Measurements from ENCODE around the gene ZNF417. TPM values are rescaled to one million over a fixed set of nuclear protein-coding genes. Genes with fewer than 3 reads are reported as not detected.

ZNF417 gene
- total and polyA plus RNA-seq, 9 of the 15 experiments (the other 6 are each of a cell fraction or from before 2014, with no cell fraction given) = 0.35 to 7.2 (median 3.2) TPM

DNA sequence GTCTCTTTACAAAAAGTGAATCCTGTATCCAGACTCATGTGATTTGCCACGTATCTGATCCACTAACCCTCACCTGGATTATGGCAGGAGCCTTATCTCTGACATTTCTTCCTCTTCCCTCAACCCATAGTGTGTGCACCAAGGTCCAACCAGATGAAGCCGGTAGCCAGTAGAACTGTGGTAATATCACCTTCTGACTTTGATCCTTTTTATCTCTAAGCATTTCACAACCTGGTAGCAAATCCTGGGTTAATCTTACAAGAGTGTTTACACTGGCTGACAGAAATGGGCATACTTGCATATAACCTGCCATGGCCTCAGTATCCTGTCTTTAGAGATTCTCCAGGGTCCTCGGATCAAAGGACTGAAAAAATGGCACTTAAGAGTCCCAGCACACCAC, 1.9 kb downstream of the ZNF417 start:
- ChIA-PET POLR2A (interaction anchor here (0.6 kb wide), 1 partner anchor 650 kb away, joined by 3 read pairs; no protein-coding TSS in a partner anchor), CTCF (ENCODE audit: low intra/inter-chr PET ratio) (no interaction called here)
- in situ Hi-C loops (cut with MboI) (loop anchor here (5.0 kb wide), 1 partner anchor 57 kb away; no protein-coding TSS in a partner anchor), intact Hi-C loops (cut with micrococcal nuclease) (no loop called here)
- H3K9me3 ChIP-seq (replicated peaks; ENCODE audit: control insufficient read depth, insufficient read depth, low read depth, low read length) = no peaks in the 10 kb centered on the region
- BruUV-seq (replicated peaks) = no TSS peak
- H3K4me3 ChIP-seq = no peak overlapping the region
- no peaks in the 10 kb centered on the region for H4K20me1 ChIP-seq (replicated peaks; ENCODE audit: control insufficient read depth, insufficient read depth, low read length)
- ATAC-seq = no peak
- no peak for FAIRE-seq
- DNase-seq (ENCODE audit: extremely low read depth in 1 of 4, low spot score in 3 of 4) = no peak
- H3K27me3 ChIP-seq (ENCODE audit: control insufficient read depth in 2 of 2, insufficient read depth in 2 of 2, low read length in 2 of 2) = no peaks in the 10 kb centered on the region
- no peak overlapping the region for H2AFZ ChIP-seq (ENCODE audit: low read depth, low read length)
- peaks cover 13% of the 10 kb centered on the region; the same call in 2 of the 3 replicates for H3K36me3 ChIP-seq (ENCODE audit: control insufficient read depth, insufficient read depth, low read length)
- no peaks in the 10 kb centered on the region; a peak in 2 of 5 replicates for H3K4me1 ChIP-seq (replicated peaks in 1 of 2; ENCODE audit: control insufficient read depth in 2 of 2, insufficient read depth in 2 of 2, low read length in 2 of 2)
- H3K27ac ChIP-seq (ENCODE audit: extremely low read depth, low read depth, low read length) = no peak overlapping the region
- H3K79me2 ChIP-seq (ENCODE audit: control insufficient read depth, insufficient read depth, low read length) = peaks cover 11% of the 10 kb centered on the region; the same call in 2 of the 3 replicates
- H3K9me1 ChIP-seq (ENCODE audit: control insufficient read depth, insufficient read depth, low read length) = no peaks in the 10 kb centered on the region
- no peak overlapping the region for H3K4me2 ChIP-seq (ENCODE audit: insufficient read depth, low read length)
- no peak overlapping the region for H3K9ac ChIP-seq (ENCODE audit: insufficient read depth in 1 of 2, low read depth in 2 of 2, low read length in 2 of 2)
- 39% methylated on average over 2 of the region's 3 CpGs for WGBS (ENCODE audit: insufficient coverage, low coverage, missing lambda C conversion rate)
- TF ChIP-seq E4F1 (CRISPR knock-in tag; IDR thresholded peaks at IDR 0.05; ENCODE audit: borderline replicate concordance) (no peak), U2AF2 (optimal IDR thresholded peaks at IDR 0.05; ENCODE audit: low read depth, low read length) (no peak), SRF (CRISPR knock-in tag; IDR thresholded peaks at IDR 0.05) (no peak), ARID4B (CRISPR knock-in tag; IDR thresholded peaks at IDR 0.05) (no peak), ZNF24 (IDR thresholded peaks at IDR 0.05) (no peak), PHF21A (IDR thresholded peaks at IDR 0.05; ENCODE audit: borderline replicate concordance, low read depth) (no peak), KLF13 (tag; IDR thresholded peaks at IDR 0.05; ENCODE audit: borderline replicate concordance, low read depth) (no peak), MTF1 (CRISPR knock-in tag; IDR thresholded peaks at IDR 0.05; ENCODE audit: borderline replicate concordance) (no peak), L3MBTL2 (IDR thresholded peaks at IDR 0.05) (no peak), BRD4 (IDR thresholded peaks at IDR 0.05) (no peak), TBL1XR1 (IDR thresholded peaks at IDR 0.05; ENCODE audit: low read length in 2 of 2) (no peak)
- TF ChIP-seq, protein P1, sequence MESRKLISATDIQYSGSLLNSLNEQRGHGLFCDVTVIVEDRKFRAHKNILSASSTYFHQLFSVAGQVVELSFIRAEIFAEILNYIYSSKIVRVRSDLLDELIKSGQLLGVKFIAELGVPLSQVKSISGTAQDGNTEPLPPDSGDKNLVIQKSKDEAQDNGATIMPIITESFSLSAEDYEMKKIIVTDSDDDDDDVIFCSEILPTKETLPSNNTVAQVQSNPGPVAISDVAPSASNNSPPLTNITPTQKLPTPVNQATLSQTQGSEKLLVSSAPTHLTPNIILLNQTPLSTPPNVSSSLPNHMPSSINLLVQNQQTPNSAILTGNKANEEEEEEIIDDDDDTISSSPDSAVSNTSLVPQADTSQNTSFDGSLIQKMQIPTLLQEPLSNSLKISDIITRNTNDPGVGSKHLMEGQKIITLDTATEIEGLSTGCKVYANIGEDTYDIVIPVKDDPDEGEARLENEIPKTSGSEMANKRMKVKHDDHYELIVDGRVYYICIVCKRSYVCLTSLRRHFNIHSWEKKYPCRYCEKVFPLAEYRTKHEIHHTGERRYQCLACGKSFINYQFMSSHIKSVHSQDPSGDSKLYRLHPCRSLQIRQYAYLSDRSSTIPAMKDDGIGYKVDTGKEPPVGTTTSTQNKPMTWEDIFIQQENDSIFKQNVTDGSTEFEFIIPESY (CRISPR knock-in tag; IDR thresholded peaks at IDR 0.05) = no peak
- TF ChIP-seq, protein P2, sequence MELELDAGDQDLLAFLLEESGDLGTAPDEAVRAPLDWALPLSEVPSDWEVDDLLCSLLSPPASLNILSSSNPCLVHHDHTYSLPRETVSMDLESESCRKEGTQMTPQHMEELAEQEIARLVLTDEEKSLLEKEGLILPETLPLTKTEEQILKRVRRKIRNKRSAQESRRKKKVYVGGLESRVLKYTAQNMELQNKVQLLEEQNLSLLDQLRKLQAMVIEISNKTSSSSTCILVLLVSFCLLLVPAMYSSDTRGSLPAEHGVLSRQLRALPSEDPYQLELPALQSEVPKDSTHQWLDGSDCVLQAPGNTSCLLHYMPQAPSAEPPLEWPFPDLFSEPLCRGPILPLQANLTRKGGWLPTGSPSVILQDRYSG (tag; conservative IDR thresholded peaks at IDR 0.05; ENCODE audit: low read depth) = no peak

Data from K562 (cell line).